ENCODE data around the gene ARHGEF17.

GRCh38 chr11:73345481-73346160 lies 37.5 kb downstream of the ARHGEF17 start:
- TF ChIP-seq CTCF (IDR thresholded peaks at IDR 0.05): no peak
- no peak for TF ChIP-seq POLR2A (IDR thresholded peaks at IDR 0.05)

Data from right lobe of liver (tissue), 4 donors.